Testis (tissue), 2 donors: ENCODE results near the gene OR6C2.

Experiments used
- POLR2A ChIP-seq: fragments of 450-650 bp; IDR thresholded peaks from one replicate; pipeline ENCODE4 v1.6.1; 2017; ENCODE audit warnings: antibody characterized with exemption, mild to moderate bottlenecking, moderate library complexity
- TF ChIP-seq, protein P1 (sequence below), 3 experiments: fragments of 450-650 bp in 2 of 3; fragments of 200-600 bp in 1 of 3; sonication (generic) in 1 of 3; IDR thresholded peaks; one replicate each; pipeline ENCODE4 v1.5.1; 2016 to 2019; ENCODE audit warnings: antibody characterized with exemption in 3 of 3, mild to moderate bottlenecking in 2 of 3, moderate library complexity in 1 of 3

GRCh38 chr12:55407866-55408265 lies 36.0 kb upstream of the OR6C2 start:
- TF ChIP-seq POLR2A: no peak
- TF ChIP-seq, protein P1, sequence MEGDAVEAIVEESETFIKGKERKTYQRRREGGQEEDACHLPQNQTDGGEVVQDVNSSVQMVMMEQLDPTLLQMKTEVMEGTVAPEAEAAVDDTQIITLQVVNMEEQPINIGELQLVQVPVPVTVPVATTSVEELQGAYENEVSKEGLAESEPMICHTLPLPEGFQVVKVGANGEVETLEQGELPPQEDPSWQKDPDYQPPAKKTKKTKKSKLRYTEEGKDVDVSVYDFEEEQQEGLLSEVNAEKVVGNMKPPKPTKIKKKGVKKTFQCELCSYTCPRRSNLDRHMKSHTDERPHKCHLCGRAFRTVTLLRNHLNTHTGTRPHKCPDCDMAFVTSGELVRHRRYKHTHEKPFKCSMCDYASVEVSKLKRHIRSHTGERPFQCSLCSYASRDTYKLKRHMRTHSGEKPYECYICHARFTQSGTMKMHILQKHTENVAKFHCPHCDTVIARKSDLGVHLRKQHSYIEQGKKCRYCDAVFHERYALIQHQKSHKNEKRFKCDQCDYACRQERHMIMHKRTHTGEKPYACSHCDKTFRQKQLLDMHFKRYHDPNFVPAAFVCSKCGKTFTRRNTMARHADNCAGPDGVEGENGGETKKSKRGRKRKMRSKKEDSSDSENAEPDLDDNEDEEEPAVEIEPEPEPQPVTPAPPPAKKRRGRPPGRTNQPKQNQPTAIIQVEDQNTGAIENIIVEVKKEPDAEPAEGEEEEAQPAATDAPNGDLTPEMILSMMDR (IDR thresholded peaks at IDR 0.05): no peak
